EH (cell line): Measurements from ENCODE around the gene CNNM1.

ENCODE experiments used
- DNase-seq: peaks from one replicate; pipeline ENCODE4 v3.0.0-alpha.2; 2015; ENCODE audit warnings: low read depth

The CNNM1 gene

GRCh38 chr10:99329304-99329553, at the start of gene CNNM1:
Gene CNNM1, plus strand, starts transcription at chr10:99329356. Its CDS starts 32 bp downstream, at chr10:99329388.
- peak; percentile 54 for DNase-seq

DNA sequence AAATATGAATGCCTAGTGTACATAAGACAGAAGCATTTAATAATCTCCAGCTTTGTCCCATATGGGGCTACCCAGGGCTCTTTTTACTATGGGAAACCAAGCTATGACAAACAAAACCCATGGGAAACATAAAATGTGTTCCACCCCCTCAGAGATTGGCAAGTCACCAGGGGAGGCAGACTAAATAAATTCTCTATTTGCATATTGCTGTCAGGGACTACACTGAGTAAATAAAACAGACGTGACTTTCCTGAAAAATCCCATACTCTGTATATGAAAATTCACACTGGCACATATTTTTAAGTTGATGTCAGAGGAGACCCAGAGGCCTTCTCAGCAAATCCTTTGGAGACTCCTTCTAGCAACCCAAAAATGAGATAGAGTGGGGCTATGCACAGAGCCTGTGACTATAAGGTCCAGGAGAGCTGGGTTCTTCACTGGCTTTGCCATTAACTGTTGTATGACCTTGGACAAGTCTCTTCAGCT, 49.5 kb upstream of the CNNM1 start:
- peak; percentile 95 for DNase-seq

DNA sequence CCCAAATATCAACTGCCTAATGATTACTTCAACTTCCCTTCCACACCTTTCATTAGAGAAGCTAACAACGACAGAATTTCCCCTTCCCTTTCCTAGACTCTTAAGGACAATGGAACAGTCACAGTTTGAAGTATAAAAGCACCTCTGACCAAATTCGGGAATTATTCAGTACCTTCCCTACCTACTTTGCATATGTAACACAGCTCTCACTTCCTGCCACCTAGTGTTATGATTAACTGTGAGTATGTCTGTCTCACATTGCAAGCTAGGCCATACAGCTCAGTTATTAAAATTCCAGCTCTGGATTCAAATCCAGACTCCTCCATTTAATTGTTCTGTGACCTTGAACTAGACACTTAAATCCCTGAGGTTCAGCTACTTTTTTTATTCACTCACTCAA, 48.7 kb upstream of the CNNM1 start:
- DNase-seq: no peak

GRCh38 chr10:99285881-99286280, 43.3 kb upstream of the CNNM1 start:
- DNase-seq: peak; percentile 61

- DNase-seq: no peak
These were observed 38.9 kb upstream of the CNNM1 start for GRCh38 chr10:99290306-99290705.

DNA sequence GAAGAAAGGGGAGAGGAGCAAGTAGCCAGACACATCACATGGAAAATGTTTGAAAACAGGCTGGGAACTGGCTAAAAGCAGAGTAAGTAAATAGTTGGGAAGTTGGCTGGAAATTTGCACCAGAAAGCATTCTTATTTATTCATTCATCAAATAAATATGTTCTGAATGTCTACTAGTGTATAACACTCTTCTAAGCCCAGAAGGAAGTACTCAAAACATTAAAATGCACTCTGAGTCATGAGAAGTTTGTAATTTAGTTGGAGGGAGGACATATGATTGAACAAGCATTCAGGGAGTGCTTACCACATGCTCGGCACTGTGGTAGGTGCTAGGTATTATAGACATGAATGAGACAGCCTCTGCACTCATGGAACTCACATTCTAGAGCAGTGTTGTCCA, 37.0 kb upstream of the CNNM1 start:
- peak; percentile 93 for DNase-seq

DNA sequence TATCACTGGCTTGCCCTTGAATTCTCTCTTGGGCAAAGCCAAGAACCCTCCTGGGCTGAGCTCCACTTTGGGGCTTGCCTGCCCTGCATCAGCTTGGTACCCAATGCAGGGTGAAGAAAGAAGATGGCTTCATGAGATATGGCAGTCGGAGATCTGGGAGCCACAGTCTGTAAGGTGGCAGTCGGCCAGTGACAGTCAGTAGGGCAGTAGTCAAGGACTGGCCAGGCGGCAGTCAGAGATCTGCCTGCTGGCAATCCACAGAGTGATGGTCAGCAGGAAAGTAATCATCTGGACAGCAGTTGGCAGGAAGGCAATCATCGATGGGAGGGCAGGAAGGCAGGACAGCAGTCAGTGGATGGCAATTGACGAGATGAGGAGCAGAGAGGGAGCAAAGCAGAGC, 32.6 kb upstream of the CNNM1 start:
- no peak for DNase-seq

DNA sequence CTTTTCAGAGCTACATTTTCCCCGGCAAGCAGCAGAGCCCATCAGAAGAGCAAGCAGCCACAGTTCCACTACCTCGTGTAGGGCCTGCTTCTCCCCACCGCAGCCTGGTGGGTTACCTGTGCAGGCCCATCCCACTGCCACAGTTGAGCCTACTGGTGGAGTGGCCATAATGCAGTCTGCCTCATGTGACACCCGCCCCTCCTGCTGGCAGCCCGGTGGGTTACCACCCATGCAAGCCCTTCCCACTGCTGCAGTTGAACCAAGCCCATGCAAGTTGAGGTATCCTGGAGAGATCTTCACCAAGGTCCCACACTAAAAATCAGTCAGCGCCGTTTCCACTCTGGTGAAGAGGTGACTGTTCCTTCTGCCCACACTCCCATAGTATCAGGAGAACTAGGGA, 32.1 kb upstream of the CNNM1 start:
- DNase-seq: no peak

GRCh38 chr10:99303899-99304861, 25.0 kb upstream of the CNNM1 start:
- DNase-seq: peak; percentile 76

DNA sequence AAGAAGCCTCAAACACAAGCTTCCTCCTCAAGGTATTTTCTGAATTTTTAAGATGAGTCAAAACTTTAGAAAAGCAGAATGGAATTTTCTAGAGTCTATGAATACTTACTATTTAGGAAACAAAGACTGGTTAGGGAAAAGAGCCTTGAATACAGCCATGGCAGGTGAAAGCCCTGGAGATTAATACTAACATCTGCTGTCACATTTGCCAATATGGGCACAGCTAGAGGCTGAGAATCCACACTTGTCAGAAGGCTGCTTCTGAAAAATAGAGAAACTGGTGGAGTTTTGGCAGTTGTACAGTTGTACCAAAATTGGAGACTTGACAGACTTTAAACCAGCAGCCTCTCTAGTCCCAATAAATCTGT, 24.3 kb upstream of the CNNM1 start:
- DNase-seq: no peak

GRCh38 chr10:99312501-99312900, 16.7 kb upstream of the CNNM1 start:
- no peak for DNase-seq

DNA sequence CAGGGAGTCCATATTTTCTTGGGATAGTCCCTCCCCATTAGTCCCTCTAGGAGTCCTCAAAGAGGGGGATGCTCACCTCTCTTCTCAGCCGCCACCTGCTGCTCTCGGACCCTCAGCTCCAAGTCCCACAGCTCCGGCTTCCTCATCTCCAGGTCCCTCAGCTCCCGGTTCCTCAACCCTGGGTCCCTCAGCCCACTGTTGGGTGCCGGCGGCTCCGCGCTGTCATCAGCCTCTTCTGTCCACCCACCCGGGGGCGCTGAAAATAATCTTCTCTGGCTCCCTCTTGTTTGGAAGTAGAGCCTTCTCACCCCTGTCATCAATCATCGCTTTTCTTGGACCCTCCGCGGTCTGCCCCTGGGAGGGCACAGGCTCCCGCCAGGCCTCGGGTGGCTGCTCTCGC, 13.3 kb upstream of the CNNM1 start:
- no peak for DNase-seq

GRCh38 chr10:99316374-99316773, 12.8 kb upstream of the CNNM1 start:
- DNase-seq: no peak

DNA sequence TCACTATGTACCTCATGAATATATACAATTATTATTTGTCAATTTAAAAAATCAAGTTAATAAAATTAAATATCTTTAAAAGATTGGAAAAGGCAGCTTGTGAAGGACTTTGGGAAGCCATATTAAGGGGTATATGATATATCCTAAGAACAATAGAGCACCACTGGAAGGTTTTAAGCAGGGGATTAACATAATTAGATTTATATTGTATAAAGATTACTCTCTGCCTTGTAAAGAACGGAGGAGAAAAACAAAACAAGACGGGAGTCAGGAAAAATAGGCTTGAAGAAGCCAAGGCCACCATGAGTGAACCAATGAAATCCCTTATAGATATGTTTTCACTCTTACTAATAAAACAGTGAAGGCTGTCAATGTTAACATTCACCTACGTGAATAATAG, 11.1 kb upstream of the CNNM1 start:
- no peak for DNase-seq

GRCh38 chr10:99318475-99318874, 10.7 kb upstream of the CNNM1 start:
- DNase-seq: no peak

GRCh38 chr10:99325281-99325680, 3.9 kb upstream of the CNNM1 start:
- no peak for DNase-seq

DNA sequence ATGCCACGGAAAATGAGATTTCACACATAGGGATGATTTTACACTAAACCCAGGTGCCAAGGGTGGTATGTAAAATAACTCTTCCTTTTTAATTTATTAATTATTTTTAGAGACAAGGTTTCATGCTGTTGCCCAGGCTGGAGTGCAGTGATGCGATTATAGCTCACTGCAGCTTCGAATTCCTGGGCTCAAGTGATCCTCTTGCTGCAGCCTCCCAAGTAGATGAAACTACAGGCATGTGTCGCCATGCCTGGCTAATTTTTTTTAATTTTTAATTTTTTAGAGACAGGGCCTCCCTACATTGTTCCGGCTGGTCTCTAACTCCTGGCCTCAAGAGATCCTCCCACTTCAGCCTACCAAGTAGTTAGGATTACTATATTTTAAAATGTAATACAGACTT, 2.3 kb upstream of the CNNM1 start:
- DNase-seq: no peak

DNA sequence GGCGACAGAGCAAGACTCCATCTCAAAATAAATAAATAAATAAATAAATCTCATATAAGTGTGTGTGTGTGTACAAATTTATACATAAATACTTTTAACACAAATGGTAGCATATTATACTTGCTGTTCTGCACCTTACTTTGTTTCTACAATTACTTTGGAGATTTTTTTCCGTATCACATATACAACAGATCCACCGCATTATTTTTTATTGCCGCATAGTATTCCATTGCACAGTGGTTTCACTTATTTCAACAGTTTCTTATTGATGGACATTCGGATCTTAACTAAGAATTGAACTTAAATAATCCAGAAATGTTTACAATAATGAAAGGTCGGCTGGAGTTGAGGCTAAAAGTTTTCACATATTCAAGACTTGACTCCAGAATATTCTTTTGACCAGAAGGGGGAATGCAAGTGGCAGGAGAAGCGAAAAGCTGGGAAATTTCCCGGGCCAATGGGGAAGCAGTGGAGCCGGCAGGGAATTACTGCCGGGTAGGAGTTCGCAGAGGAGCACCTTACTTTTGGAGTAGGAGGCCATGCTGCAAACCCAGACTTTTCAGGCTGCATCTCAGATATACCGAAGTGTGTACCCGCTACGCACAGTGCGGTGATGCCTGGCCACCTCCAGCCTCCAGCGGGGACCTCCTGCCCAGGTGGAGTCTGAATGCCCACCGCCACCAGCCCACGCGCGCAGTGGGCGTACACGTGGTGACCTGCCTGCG, 415 bp upstream of the CNNM1 start:
- peak; percentile 51 for DNase-seq

DNA sequence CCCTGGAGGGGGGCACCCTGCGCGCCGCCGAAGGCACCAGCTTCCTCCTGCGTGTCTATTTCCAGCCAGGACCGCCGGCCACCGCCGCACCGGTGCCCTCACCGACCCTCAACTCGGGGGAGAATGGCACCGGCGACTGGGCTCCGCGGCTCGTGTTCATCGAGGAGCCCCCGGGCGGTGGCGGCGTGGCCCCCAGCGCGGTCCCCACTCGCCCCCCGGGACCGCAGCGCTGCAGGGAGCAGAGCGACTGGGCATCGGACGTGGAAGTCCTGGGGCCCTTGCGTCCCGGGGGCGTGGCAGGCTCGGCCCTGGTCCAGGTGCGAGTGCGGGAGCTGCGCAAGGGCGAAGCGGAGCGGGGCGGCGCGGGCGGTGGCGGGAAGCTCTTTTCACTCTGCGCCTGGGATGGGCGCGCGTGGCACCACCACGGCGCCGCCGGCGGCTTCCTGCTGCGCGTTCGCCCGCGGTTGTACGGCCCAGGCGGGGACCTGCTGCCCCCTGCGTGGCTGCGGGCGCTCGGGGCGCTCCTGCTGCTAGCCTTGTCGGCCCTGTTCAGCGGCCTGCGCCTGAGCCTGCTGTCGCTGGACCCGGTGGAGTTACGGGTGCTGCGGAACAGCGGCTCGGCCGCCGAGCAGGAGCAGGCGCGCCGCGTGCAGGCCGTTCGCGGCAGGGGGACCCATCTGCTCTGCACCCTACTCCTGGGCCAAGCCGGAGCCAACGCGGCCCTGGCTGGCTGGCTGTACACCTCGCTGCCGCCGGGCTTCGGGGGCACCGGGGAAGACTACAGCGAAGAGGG, 594 bp downstream of the CNNM1 start:
- peak; percentile 41 for DNase-seq

- peak; percentile 7 for DNase-seq
These were observed 1.3 kb downstream of the CNNM1 start for GRCh38 chr10:99330347-99330924.

- DNase-seq: peak; percentile 48
These were observed 2.1 kb downstream of the CNNM1 start for GRCh38 chr10:99331207-99331803.

DNA sequence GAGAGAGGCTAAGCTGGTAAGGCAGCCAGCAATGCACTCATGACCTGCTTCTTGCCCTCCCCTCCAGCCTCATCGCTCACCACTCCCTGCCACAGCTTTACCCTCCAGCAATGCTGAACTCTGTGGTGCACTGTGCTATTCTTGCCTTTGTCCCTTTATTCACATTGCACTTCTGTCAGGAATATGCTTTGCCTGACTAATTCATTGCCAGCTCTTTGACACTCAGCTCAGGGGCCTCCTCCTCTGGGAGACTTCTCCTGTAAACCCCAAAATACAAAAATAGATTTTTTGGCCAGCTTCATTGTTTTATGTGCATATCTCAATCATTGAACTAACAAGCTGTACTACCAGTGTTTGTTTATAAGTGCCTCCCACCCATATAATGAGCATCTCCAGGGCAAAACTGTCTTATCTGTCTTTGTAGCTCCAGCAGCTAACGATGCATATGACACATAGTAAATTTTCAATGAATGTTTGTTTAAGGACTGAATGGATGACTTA, 8.2 kb downstream of the CNNM1 start:
- DNase-seq: peak; percentile 59
